A673 (cell line): ENCODE measurements around the gene GNAQ. TPM values are rescaled to one million over a fixed set of nuclear protein-coding genes. Genes with fewer than 3 reads are reported as not detected.

Experiments used
- BruUV-seq: library from RNA; stranded (reverse); fragments of 400-500 nt; replicated peaks from 2 replicates; lab custom pipeline; 2021; lab: Mats Ljungman, UMichigan
- CTCF ChIA-PET: fragments of 300-600 bp; sonication (Branson Sonifier 250); formaldehyde crosslinking; loops from one replicate; lab custom pipeline; 2022; ENCODE audit warnings: antibody characterized with exemption; lab: Charles Lee
- POLR2A ChIA-PET: fragments of 300-600 bp; sonication (Branson Sonifier 250); formaldehyde crosslinking; loops from one replicate; lab custom pipeline; 2022; ENCODE audit warnings: antibody characterized with exemption; ENCODE audit not compliant: low non-redundant PET; lab: Charles Lee
- DNase-seq: peaks from one replicate; pipeline ENCODE4 v3.0.0-alpha.2; 2015; ENCODE audit warnings: low spot score
- H3K27ac ChIP-seq: fragments of 200-600 bp; sonication (generic); 2 replicates; pipeline ENCODE4 v1.5.1; 2016; ENCODE audit warnings: mixed run types, low read depth, mild to moderate bottlenecking, mixed read lengths, antibody characterized with exemption, low read length; ENCODE audit not compliant: poor library complexity, severe bottlenecking
- H3K27me3 ChIP-seq: fragments of 200-600 bp; sonication (generic); replicated peaks from 2 replicates; pipeline ENCODE4 v1.6.1; 2017; ENCODE audit warnings: mixed run types, low read depth, mild to moderate bottlenecking, mixed read lengths, antibody characterized with exemption, low read length; ENCODE audit not compliant: insufficient read depth, poor library complexity
- H3K36me3 ChIP-seq: fragments of 200-600 bp; sonication (generic); 2 replicates; pipeline ENCODE4 v1.6.1; 2016; ENCODE audit warnings: mixed run types, mild to moderate bottlenecking, mixed read lengths, antibody characterized with exemption, low read length; ENCODE audit not compliant: insufficient read depth, poor library complexity, severe bottlenecking
- H3K4me1 ChIP-seq: fragments of 200-600 bp; sonication (generic); 2 replicates; pipeline ENCODE4 v1.6.1; 2017; ENCODE audit warnings: mixed run types, mild to moderate bottlenecking, mixed read lengths, antibody characterized with exemption, low read length; ENCODE audit not compliant: insufficient read depth, poor library complexity, severe bottlenecking
- H3K4me3 ChIP-seq: fragments of 200-600 bp; sonication (generic); 2 replicates; pipeline ENCODE4 v1.5.1; 2016; ENCODE audit warnings: low read depth, mixed run types, mild to moderate bottlenecking, mixed read lengths, low read length; ENCODE audit not compliant: poor library complexity, severe bottlenecking
- H3K9me3 ChIP-seq: fragments of 200-600 bp; sonication (generic); 2 replicates; pipeline ENCODE4 v1.6.1; 2016; ENCODE audit warnings: mixed run types, low read depth, mild to moderate bottlenecking, mixed read lengths, antibody characterized with exemption, low read length; ENCODE audit not compliant: poor library complexity, severe bottlenecking
- EZH2 ChIP-seq: fragments of 200-600 bp; sonication (generic); IDR thresholded peaks from 2 replicates; pipeline ENCODE4 v1.6.1; 2017; ENCODE audit warnings: borderline replicate concordance, low read depth, mild to moderate bottlenecking, mixed read lengths, antibody characterized with exemption, low read length; ENCODE audit not compliant: poor library complexity, severe bottlenecking
- intact Hi-C: fragments of 100-400 bp; cut with micrococcal nuclease; formaldehyde crosslinking; loops from one replicate; pipeline ENCODE4 v1.10.0; 2022; ENCODE audit not compliant: unreplicated experiment
- total RNA-seq: library from RNA; stranded (reverse); gene quantifications from 2 replicates; pipeline ENCODE4 v1.2.3, GENCODE V29; 2021
- TF ChIP-seq, protein P1 (sequence below): fragments of 300-800, 200-600 bp; sonication (generic); conservative IDR thresholded peaks from 2 replicates; pipeline ENCODE4 v1.5.1; 2017; ENCODE audit warnings: low read depth, mild to moderate bottlenecking, antibody characterized with exemption, low read length, moderate library complexity, mixed read lengths

Gene GNAQ
- total RNA-seq, 1 experiment from 2014 or later: 69.9 TPM

DNA sequence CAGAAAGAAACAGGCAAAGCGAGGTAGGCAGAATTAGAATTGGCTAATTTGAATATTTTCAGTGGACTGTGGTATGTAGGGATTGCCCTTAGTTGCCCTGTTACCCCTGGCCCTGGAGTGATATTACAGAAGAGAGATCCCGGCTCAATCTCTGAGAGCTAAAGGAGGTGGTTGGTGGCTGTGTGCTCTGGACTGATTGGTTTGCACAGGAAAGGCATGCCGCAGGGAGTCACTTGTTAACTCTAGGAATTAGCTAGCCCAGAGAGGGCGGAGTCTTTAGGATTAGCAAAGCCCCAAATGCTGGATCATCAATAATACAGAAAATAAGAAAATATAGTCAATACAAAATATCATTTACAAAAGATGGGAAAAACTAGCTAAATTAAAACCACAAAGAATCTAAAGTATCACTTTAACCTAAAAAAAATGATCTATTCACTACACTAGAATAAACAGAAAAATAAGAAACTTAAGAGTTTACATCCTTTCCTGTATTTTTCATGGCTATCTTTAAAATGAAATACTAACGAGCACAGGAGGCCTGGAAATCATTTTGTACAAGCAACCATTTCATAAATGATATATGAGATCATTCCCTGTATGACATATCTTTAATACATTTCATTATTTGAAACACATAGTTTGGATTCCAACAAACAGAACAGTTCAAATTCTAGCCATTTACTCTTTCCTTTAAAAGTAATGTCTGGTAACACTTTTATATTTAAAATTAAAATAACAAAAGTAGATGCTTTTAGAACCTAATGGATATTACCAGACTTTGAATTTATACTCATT is 71.1 kb downstream of the GNAQ start:
- TF ChIP-seq, protein P1, sequence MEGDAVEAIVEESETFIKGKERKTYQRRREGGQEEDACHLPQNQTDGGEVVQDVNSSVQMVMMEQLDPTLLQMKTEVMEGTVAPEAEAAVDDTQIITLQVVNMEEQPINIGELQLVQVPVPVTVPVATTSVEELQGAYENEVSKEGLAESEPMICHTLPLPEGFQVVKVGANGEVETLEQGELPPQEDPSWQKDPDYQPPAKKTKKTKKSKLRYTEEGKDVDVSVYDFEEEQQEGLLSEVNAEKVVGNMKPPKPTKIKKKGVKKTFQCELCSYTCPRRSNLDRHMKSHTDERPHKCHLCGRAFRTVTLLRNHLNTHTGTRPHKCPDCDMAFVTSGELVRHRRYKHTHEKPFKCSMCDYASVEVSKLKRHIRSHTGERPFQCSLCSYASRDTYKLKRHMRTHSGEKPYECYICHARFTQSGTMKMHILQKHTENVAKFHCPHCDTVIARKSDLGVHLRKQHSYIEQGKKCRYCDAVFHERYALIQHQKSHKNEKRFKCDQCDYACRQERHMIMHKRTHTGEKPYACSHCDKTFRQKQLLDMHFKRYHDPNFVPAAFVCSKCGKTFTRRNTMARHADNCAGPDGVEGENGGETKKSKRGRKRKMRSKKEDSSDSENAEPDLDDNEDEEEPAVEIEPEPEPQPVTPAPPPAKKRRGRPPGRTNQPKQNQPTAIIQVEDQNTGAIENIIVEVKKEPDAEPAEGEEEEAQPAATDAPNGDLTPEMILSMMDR: no peak
- no peak for TF ChIP-seq EZH2
- no TSS peak for BruUV-seq
- ChIA-PET CTCF (no interaction called here), POLR2A (interaction anchor here (0.6 kb wide), 1 partner anchor 26 kb away, joined by 10 read pairs; no protein-coding TSS in a partner anchor)
- H3K36me3 ChIP-seq: no peaks in the 10 kb centered on the region
- intact Hi-C loops: loop anchor here (5.0 kb wide), 1 partner anchor 93 kb away; no protein-coding TSS in a partner anchor
- H3K4me1 ChIP-seq: peaks cover 40% of the 10 kb centered on the region
- no peak overlapping the region for H3K27ac ChIP-seq
- DNase-seq: peak; percentile 62
- H3K4me3 ChIP-seq: no peak overlapping the region
- H3K9me3 ChIP-seq: no peaks in the 10 kb centered on the region
- no peaks in the 10 kb centered on the region for H3K27me3 ChIP-seq

DNA sequence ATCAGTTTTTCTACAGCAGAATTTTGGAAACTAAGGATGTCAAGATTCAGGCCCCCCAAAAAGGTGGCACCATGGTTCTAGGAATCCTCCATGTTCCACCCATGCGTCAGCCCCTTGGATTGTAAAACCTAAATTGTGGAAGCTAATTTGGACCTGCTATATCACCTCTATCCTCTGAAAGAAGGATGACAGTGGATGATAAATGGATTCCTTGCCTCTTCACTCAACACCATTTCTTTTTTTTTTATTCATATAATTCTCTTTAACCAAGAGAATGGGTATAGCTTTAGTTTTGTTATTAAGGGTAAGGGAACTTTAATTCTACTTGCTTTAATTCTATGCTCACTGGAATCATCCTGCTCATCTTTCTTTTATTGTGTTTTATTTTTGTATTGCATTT is 71.8 kb downstream of the GNAQ start:
- POLR2A ChIA-PET: interaction anchor here (0.7 kb wide), 1 partner anchor 11 kb away, joined by 3 read pairs; no protein-coding TSS in a partner anchor
- Histone ChIP-seq H3K9me3 (no peaks in the 10 kb centered on the region), H3K36me3 (no peaks in the 10 kb centered on the region), H3K4me3 (no peak overlapping the region), H3K27ac (no peak overlapping the region), H3K4me1 (peaks cover 36% of the 10 kb centered on the region), H3K27me3 (no peaks in the 10 kb centered on the region)
- intact Hi-C loops: loop anchor here (5.0 kb wide), 1 partner anchor 93 kb away; no protein-coding TSS in a partner anchor
- DNase-seq: no peak
- BruUV-seq: no TSS peak
- CTCF ChIA-PET: no interaction called here
- no peak for TF ChIP-seq EZH2
- TF ChIP-seq, protein P1: no peak

DNA sequence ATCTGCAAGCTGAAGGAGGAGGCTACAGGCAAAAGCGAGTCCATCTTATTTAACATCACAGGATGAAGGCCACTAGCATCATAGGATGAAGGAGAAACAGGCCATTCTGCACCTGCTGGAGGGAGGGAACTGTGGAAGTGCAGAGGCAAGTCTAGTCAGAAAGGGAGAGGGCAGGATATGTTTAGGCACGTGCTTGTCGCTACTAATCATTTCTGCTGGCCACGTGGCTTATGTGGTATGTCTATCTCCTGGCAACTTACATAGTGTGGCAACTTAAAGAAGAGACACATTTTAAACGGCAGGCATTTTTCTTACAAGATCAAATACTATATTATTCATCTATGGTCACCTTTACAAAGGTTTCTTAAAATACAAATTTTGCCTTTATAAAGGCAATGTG is 74.0 kb downstream of the GNAQ start:
- Histone ChIP-seq H3K36me3 (no peaks in the 10 kb centered on the region), H3K27ac (no peak overlapping the region), H3K27me3 (no peaks in the 10 kb centered on the region), H3K4me3 (no peak overlapping the region), H3K9me3 (no peaks in the 10 kb centered on the region), H3K4me1 (peaks cover 57% of the 10 kb centered on the region)
- CTCF ChIA-PET: no interaction called here
- BruUV-seq: no TSS peak
- TF ChIP-seq, protein P1: no peak
- no peak for TF ChIP-seq EZH2
- POLR2A ChIA-PET: no interaction called here
- no peak for DNase-seq
- intact Hi-C loops: no loop called here
